ENCODE measurements around the gene ETV2.
"Not testable (repeated sequence)": the region's sequence is repeated elsewhere in the genome, so short reads cannot be mapped to it uniquely, and the experiment has no call there.

Gene ETV2

DNA sequence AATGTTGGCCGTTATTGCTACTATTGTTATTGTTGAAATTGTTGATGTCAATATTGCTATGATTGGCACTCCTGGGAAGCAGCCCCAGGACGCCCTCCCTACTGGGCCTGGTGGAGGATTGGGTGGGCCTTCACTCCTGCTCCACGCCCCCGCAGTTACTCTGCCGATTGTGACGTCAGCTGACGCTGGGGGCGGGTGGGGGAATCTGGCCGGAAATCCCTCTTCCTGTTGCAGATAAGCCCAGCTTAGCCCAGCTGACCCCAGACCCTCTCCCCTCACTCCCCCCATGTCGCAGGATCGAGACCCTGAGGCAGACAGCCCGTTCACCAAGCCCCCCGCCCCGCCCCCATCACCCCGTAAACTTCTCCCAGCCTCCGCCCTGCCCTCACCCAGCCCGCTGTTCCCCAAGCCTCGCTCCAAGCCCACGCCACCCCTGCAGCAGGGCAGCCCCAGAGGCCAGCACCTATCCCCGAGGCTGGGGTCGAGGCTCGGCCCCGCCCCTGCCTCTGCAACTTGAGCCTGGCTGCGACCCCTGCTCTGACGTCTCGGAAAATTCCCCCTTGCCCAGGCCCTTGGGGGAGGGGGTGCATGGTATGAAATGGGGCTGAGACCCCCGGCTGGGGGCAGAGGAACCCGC, at the start of gene ETV2:
TSS of gene ETV2 (plus strand) at position 231 of the 637 bp plus-strand sequence. CDS start 716 bp downstream, outside the sequence.
- no peak for DNase-seq

DNA sequence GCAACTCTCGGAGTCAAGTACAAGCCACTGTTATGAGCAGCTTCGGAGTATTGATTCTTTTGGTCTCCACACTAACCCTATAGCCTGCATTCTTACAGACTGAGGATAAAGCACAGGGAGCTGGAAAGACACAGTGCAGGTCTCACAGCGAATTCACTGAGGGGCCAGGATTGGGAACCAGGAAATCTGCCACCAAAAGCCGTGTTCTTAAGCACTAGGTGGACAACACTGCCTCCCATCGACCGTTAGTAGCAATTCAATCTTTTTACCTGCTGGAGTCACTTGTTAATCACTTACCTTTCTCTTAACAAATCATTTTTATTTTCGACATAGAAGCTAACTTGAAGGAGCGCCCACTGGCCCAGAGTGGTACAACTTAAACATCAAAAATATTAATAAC, 49.3 kb upstream of the ETV2 start:
- DNase-seq, result no peak

DNA sequence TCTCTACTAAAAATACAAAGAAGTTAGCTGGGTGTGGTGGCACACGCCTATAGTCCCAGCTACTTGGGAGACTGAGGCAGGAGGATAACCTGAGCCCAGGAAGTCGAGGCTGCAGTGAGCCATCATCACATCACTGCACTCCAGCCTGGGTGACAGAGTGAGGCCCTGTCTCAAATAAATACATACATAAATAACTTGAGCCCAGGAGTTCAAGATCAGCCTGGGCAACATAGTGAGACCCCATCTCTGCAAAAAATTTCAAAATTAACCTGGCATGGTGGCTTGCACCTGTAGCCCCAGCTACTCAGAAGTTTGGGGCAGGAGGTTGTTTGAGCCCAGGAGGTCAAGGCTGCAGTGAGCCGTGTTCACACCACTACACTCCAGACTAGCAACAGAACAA, 46.5 kb upstream of the ETV2 start:
- DNase-seq, result not testable (repeated sequence)

GRCh38 chr19:35595928-35596327, 45.6 kb upstream of the ETV2 start:
- DNase-seq, result no peak

- DNase-seq, result no peak
These were observed 45.1 kb upstream of the ETV2 start for GRCh38 chr19:35596366-35596999.

- DNase-seq, result no peak
These were observed 39.6 kb upstream of the ETV2 start for GRCh38 chr19:35601971-35602370.

DNA sequence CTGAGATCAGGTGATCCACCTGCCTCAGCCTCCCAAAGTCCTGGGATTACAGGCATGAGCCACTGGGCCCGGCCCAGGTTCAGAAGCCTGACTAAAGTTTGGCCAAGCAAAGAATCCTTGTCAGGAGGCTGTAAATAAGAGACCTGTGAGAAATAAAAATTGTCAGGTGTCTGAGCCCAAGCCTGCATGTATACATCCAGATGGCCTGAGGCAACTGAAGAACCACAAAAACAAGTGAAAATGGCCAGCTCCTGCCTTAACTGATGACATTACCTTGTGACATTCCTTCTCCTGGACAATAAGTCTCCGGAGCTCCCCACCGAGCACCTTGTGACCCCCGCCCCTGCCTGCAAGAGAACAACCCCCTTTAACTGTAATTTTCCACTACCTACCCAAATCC, 37.1 kb upstream of the ETV2 start:
- DNase-seq, result not testable (repeated sequence)

DNA sequence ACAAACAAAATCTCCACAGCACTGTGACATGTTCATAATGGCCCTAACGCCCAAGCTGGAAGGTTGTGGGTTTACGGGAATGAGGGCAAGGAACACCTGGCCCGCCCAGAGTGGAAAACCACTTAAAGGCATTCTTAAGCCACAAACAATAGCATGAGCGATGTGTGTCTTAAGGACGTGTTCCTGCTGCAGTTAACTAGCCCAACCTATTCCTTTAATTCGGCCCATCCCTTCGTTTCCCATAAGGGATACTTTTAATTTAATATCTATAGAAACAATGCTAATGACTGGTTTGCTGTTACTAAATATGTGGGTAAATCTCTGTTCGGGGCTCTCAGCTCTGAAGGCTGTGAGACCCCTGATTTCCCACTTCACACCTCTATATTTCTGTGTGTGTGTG, 34.4 kb upstream of the ETV2 start:
- not testable (repeated sequence) for DNase-seq

DNA sequence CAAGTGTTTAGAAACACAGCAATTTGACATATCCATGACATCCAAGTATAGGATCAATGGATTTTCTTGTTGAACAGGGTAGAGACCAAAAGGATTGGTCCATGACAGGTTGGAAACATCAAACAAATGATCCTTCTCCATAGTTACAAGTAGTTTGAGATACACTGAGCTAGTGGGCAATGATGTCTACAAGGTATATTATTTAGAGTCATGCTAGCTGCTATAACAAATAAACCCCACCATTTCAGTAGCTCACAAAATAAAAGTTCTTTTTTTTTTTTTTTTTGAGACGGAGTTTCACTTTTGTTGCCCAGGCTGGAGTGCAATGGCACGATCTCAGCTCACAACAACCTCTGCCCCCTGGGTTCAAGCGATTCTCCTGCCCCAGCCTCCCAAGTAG, 33.9 kb upstream of the ETV2 start:
- no peak for DNase-seq

GRCh38 chr19:35608251-35608650, 33.3 kb upstream of the ETV2 start:
- DNase-seq, result no peak

DNA sequence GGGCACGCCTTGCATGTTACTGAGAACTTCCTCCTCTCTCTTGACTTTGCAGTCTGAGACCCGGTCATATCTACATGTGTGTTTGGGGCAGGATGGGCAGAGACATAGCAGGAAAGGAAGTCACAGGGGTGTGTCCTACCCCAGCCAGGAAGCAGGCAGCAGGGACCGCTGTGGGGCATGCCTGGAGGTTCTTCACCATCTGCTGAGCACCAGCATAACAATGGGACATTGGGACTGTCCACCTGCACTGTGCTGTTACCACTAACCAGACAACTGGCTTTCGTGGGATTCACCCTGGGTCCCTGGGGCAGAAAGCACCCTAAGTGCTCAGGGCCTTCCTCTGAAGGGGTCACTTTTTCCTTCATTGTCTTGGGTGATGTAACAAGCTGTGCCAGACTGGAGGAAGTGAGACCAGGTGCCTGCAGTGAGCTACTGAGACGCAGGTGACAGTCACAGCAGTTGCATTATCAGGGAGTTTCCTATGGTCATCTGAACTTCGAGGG, 31.6 kb upstream of the ETV2 start:
- peak; percentile 20 for DNase-seq

- no peak for DNase-seq
These were observed 29.4 kb upstream of the ETV2 start for GRCh38 chr19:35612224-35612558.

DNA sequence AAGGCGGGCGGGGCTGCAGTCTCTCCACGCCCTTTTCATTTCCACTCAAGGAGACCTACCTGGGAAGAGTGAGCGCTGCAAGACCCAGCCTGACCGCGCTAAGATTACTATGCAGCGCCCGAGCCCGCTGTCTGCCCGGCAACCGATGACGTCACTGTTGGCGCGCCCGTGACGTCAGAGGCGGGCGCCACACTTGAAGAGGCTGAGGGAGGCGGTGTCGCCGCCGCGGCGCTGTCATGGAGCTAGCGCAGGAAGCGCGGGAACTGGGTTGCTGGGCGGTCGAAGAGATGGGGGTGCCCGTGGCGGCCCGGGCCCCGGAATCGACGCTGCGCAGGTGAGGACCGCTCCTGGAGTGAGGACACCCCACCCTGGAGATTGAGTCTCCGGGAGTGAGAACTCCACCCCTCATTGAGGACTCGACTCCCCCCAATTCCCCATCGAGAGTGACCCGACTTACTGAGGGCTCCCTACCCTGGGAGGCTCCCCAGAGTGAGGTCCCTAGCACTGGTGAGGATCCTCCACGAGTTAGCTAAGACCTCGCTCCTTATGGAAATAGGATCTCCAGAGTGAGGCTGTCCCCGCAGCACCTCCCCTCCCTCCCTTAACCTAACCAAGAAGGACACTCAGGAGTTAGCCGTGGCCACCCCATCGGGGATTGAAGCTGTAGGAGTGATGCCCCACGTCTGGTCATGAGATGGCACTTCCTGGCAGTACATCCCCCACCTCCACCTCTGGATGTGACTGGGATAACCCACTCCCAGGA, 28.8 kb upstream of the ETV2 start, which contains the start of gene HAUS5:
TSS of gene HAUS5 (plus strand) at position 177 of the 763 bp plus-strand sequence. CDS start at position 237, 60 bp downstream.
- DNase-seq, result peak; percentile 79

- DNase-seq, result no peak
These were observed 28.0 kb upstream of the ETV2 start for GRCh38 chr19:35613574-35613973.

- DNase-seq, result no peak
These were observed 26.5 kb upstream of the ETV2 start for GRCh38 chr19:35615036-35615435.

DNA sequence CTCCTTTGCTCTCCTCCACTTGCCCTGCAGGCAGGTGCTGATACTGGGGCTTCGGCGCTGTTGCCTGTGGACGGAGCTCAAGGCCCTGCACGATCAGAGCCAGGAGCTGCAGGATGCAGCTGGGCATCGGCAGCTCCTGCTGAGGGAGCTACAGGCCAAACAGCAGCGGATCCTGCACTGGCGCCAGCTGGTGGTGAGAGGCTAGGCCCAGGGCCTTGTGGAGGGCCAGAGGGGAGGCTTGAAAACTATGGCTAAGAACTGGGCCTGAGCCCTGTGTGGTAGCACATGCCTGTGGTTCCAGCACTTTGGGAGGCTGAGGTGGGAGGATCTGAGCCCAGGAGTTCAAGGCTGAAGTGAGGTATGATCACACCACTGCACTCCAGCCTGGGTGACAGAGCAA, 22.7 kb upstream of the ETV2 start:
- no peak for DNase-seq

DNA sequence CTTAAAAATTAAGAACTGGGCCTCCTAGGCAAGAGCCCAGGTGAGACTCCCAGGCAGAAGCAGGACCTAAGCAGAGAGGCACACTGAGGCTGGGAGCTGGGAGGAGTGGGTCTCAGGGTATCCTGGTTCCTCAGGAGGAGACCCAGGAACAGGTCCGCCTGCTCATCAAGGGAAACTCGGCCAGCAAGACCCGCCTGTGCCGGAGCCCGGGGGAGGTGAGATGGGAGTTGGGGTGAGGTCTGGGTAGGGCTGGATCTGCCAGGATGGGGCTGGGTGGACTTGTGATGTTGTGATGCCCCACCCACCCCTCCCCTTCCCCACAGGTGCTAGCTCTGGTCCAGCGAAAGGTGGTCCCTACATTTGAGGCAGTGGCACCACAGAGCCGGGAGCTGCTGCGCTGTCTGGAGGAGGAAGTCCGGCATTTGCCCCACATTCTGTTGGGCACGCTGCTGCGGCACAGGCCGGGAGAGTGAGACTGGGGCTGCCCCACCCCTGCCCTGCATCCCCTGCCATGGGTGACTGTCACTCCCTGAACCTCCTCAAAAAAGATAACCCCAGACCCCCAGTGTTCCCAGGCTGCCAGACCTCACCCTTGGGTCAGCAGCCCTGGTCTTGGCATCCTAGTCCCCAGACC, 22.1 kb upstream of the ETV2 start:
- no peak for DNase-seq

GRCh38 chr19:35620001-35620400, 21.5 kb upstream of the ETV2 start:
- no peak for DNase-seq

- DNase-seq, result no peak
These were observed 19.8 kb upstream of the ETV2 start for GRCh38 chr19:35621708-35622107.

GRCh38 chr19:35622750-35623149, 18.8 kb upstream of the ETV2 start:
- DNase-seq, result no peak

GRCh38 chr19:35623327-35624010, 18.1 kb upstream of the ETV2 start:
- DNase-seq, result no peak

DNA sequence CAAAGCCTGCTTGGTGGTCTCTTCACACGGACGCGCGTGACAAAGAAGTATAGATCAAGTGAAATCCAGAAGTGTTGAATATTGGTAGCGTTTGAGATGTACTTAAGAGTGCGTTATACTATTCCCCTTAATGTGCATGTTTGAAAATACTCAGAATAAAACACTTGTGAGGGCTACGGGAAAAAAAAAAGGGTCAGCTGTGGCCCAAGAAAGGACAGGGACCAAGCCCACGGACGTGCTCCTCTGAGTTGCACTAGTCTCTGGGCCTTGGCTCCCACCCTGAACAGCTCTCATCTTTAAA, 13.3 kb upstream of the ETV2 start:
- no peak for DNase-seq
